GM19397 (cell line): ENCODE data around the gene SPATA31D4.
"Not testable (repeated sequence)": the region's sequence is repeated elsewhere in the genome, so short reads cannot be mapped to it uniquely, and the experiment has no call there.

ENCODE experiments used
- ATAC-seq: cut with Tn5 transposase; IDR thresholded peaks from one replicate; pipeline ENCODE4 v1.9.1; 2021; ENCODE audit warnings: mild to moderate bottlenecking, moderate library complexity; ENCODE audit not compliant: unreplicated experiment

SPATA31D4 gene

GRCh38 chr9:81928305-81928704, at the start of gene SPATA31D4:
Gene SPATA31D4, plus strand, starts transcription at chr9:81928428. Its CDS starts 86 bp downstream, at chr9:81928514.
- ATAC-seq, result not testable (repeated sequence)

GRCh38 chr9:81878530-81878929, 49.7 kb upstream of the SPATA31D4 start:
- no peak for ATAC-seq

- ATAC-seq, result no peak
Observed at GRCh38 chr9:81879501-81879916, 48.7 kb upstream of the SPATA31D4 start.

GRCh38 chr9:81885602-81886001, 42.6 kb upstream of the SPATA31D4 start:
- no peak for ATAC-seq

GRCh38 chr9:81886665-81887064, 41.6 kb upstream of the SPATA31D4 start:
- no peak for ATAC-seq

GRCh38 chr9:81890104-81890503, 38.1 kb upstream of the SPATA31D4 start:
- no peak for ATAC-seq

- no peak for ATAC-seq
Observed at GRCh38 chr9:81892440-81892839, 35.8 kb upstream of the SPATA31D4 start.

- no peak for ATAC-seq
Observed at GRCh38 chr9:81893929-81894328, 34.3 kb upstream of the SPATA31D4 start.

GRCh38 chr9:81894891-81895290, 33.3 kb upstream of the SPATA31D4 start:
- ATAC-seq, result no peak

GRCh38 chr9:81896070-81896469, 32.2 kb upstream of the SPATA31D4 start:
- ATAC-seq, result no peak

GRCh38 chr9:81898851-81899250, 29.4 kb upstream of the SPATA31D4 start:
- no peak for ATAC-seq

GRCh38 chr9:81902196-81902595, 26.0 kb upstream of the SPATA31D4 start:
- no peak for ATAC-seq

- ATAC-seq, result no peak
Observed at GRCh38 chr9:81902626-81903025, 25.6 kb upstream of the SPATA31D4 start.

- no peak for ATAC-seq
Observed at GRCh38 chr9:81906671-81907070, 21.6 kb upstream of the SPATA31D4 start.

GRCh38 chr9:81912135-81912534, 16.1 kb upstream of the SPATA31D4 start:
- no peak for ATAC-seq

GRCh38 chr9:81915801-81916505, 12.3 kb upstream of the SPATA31D4 start:
- no peak for ATAC-seq

- ATAC-seq, result not testable (repeated sequence)
Observed at GRCh38 chr9:81918507-81918906, 9.7 kb upstream of the SPATA31D4 start.

GRCh38 chr9:81930147-81930546, 1.9 kb downstream of the SPATA31D4 start:
- not testable (repeated sequence) for ATAC-seq

GRCh38 chr9:81933547-81933946, 5.3 kb downstream of the SPATA31D4 start:
- ATAC-seq, result not testable (repeated sequence)

GRCh38 chr9:81943393-81943792, 15.2 kb downstream of the SPATA31D4 start, which contains the start of gene SPATA31D3:
Gene SPATA31D3, plus strand, starts transcription at chr9:81943500. Its CDS starts 86 bp downstream, at chr9:81943586.
- not testable (repeated sequence) for ATAC-seq

GRCh38 chr9:81948650-81949049, 20.4 kb downstream of the SPATA31D4 start:
- ATAC-seq, result not testable (repeated sequence)

GRCh38 chr9:81953096-81953495, 24.9 kb downstream of the SPATA31D4 start:
- no peak for ATAC-seq

GRCh38 chr9:81955625-81956024, 27.4 kb downstream of the SPATA31D4 start:
- no peak for ATAC-seq
